Panc1 (cell line): Measurements from ENCODE around the gene NKAPL. TPM values are rescaled to one million over a fixed set of nuclear protein-coding genes. Genes with fewer than 3 reads are reported as not detected.

Experiments used
- ATAC-seq: fragments of 200-7000 bp; cut with Tn5 transposase; 2 replicates; pipeline ENCODE4 v1.9.1; 2020; ENCODE audit warnings: mild to moderate bottlenecking, moderate library complexity
- BruUV-seq: library from RNA; stranded (reverse); fragments of 400-500 nt; replicated peaks from 2 replicates; lab custom pipeline; 2021; lab: Mats Ljungman, UMichigan
- CTCF ChIA-PET: fragments of 300-600 bp; sonication (Branson Sonifier 250); formaldehyde crosslinking; loops from one replicate; lab custom pipeline; 2022; ENCODE audit warnings: antibody characterized with exemption; lab: Charles Lee
- POLR2A ChIA-PET: fragments of 300-600 bp; sonication (Branson Sonifier 250); formaldehyde crosslinking; loops from one replicate; lab custom pipeline; 2022; ENCODE audit warnings: antibody characterized with exemption; lab: Charles Lee
- DNase-seq: peaks from one replicate; pipeline ENCODE4 v3.0.0-alpha.2; 2010; ENCODE audit warnings: low read depth, low spot score
- H3K27ac ChIP-seq: 2 replicates; pipeline ENCODE4 v1.5.1; 2011; ENCODE audit warnings: mild to moderate bottlenecking, low read length, inconsistent platforms
- H3K27me3 ChIP-seq: fragments of 200-500 bp; sonication (Bioruptor generic); 2 replicates; pipeline ENCODE4 v1.6.0; 2014; ENCODE audit warnings: low read length, inconsistent platforms; ENCODE audit not compliant: control insufficient read depth, insufficient read depth
- H3K36me3 ChIP-seq: fragments of 200-500 bp; sonication (Bioruptor generic); 2 replicates; pipeline ENCODE4 v1.5.1; 2014; ENCODE audit warnings: inconsistent platforms, mild to moderate bottlenecking, low read length, moderate library complexity; ENCODE audit not compliant: control insufficient read depth, insufficient read depth
- H3K4me1 ChIP-seq: 2 replicates; pipeline ENCODE4 v1.5.1; 2011; ENCODE audit warnings: inconsistent platforms, mild to moderate bottlenecking, low read length, moderate library complexity; ENCODE audit not compliant: control insufficient read depth, insufficient read depth
- H3K4me3 ChIP-seq, 2 experiments: 2 replicates each; pipeline ENCODE4 v1.5.1; 2011 to 2012; ENCODE audit warnings: low read depth in 2 of 2, low read length in 2 of 2, mild to moderate bottlenecking in 2 of 2, inconsistent platforms in 1 of 2, moderate library complexity in 1 of 2
- H3K9me3 ChIP-seq: fragments of 200-500 bp; sonication (Bioruptor generic); 2 replicates; pipeline ENCODE4 v1.5.1; 2014; ENCODE audit warnings: low read depth, mild to moderate bottlenecking, inconsistent platforms, low read length, moderate library complexity; ENCODE audit not compliant: control insufficient read depth, insufficient read depth
- CTCF ChIP-seq: fragments of 450-650 bp; IDR thresholded peaks from 2 replicates; pipeline ENCODE4 v1.5.1; 2017; ENCODE audit warnings: mild to moderate bottlenecking
- POLR2AphosphoS5 ChIP-seq: IDR thresholded peaks from 2 replicates; pipeline ENCODE4 v1.6.1; 2012; ENCODE audit warnings: mild to moderate bottlenecking, low read depth, low read length, moderate library complexity
- REST ChIP-seq, 2 experiments: IDR thresholded peaks; 2 replicates each; pipeline ENCODE4 v1.6.1; 2011 to 2012; ENCODE audit warnings: low read depth in 2 of 2, control low read depth in 1 of 2, low read length in 1 of 2, mild to moderate bottlenecking in 1 of 2, moderate library complexity in 1 of 2; ENCODE audit not compliant: insufficient read depth in 1 of 2
- SIN3A ChIP-seq: IDR thresholded peaks from 2 replicates; pipeline ENCODE4 v1.6.1; 2012; ENCODE audit warnings: low read depth, mild to moderate bottlenecking, low read length, moderate library complexity, borderline replicate concordance; ENCODE audit not compliant: insufficient read depth
- TCF7L2 ChIP-seq: IDR thresholded peaks from 2 replicates; pipeline ENCODE4 v1.6.1; 2011; ENCODE audit warnings: mild to moderate bottlenecking, low read depth, low read length, inconsistent platforms
- in situ Hi-C: cut with HindIII; loops from 2 replicates; pipeline ENCODE4 v1.10.0; 2016; ENCODE audit warnings: low sequenced_read_pairs, low pct_unique_long_range_greater_than_20kb
- intact Hi-C: fragments of 100-400 bp; cut with micrococcal nuclease; formaldehyde crosslinking; loops from one replicate; pipeline ENCODE4 v1.10.0; 2022; ENCODE audit not compliant: unreplicated experiment
- total RNA-seq: library from RNA; stranded (reverse); gene quantifications from one replicate; pipeline ENCODE4 v1.2.1, GENCODE V29; 2021; ENCODE audit not compliant: unreplicated experiment

NKAPL gene
- total RNA-seq, 1 experiment from 2014 or later: not detected

- peaks cover 4% of the 10 kb centered on the region; the same call in 1 of the 2 replicates for H3K4me1 ChIP-seq
- TF ChIP-seq POLR2AphosphoS5 (no peak), REST (IDR thresholded peaks at IDR 0.05; ENCODE audit: insufficient read depth in 1 of 2, low read depth in 2 of 2, low read length in 1 of 2) (no peak), TCF7L2 (no peak), SIN3A (no peak), CTCF (no peak)
- no peak overlapping the region for H3K27ac ChIP-seq
- ChIA-PET CTCF (no interaction called here), POLR2A (no interaction called here)
- in situ Hi-C loops: no loop called here
- H3K36me3 ChIP-seq: no peaks in the 10 kb centered on the region
- no peaks in the 10 kb centered on the region; the same call in 1 of the 2 replicates for H3K9me3 ChIP-seq
- ATAC-seq: no peak
- DNase-seq: no peak
- intact Hi-C loops: no loop called here
- H3K4me3 ChIP-seq: no peak overlapping the region
- H3K27me3 ChIP-seq: no peaks in the 10 kb centered on the region
- BruUV-seq: no TSS peak
These were observed 18.6 kb downstream of the NKAPL start for GRCh38 chr6:28277746-28278145.

DNA sequence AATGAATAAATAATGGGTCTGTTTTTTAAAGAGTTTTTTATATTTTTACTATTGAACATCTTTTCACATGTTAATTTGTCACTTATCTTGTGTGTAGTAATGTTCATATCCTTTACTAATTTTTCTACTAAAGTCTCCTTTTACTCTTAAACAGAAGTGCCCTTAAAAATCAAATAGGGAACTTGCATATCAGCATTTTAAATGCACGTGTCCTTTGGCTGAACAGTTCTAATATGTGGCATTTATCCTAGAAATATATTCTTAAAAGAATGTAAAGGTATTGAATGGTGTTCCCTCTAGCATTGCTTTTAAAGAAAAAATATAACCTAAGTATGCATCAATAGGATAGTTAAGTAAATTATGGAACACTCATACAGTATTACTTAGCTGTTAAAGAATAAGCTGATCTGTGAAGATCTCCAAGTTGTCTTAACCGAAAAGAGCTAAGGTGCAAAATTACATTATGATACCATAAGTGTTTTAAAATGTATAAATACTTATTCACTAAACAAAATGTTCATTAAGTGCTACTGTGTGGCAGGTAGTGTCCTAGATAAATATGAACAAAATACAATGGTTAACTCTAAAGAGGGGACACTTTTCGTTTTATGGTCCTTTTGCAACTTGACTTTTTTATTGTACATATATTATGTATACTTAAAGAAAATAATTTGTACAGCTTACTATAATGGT lies 21.6 kb downstream of the NKAPL start:
- peak overlapping the region; percentile 89 for H3K27ac ChIP-seq
- intact Hi-C loops (no loop called here), in situ Hi-C loops (no loop called here)
- H3K36me3 ChIP-seq: 0 out of 2 replicates have a peak, but pooled peaks cover 3% of the 10 kb centered on the region
- ATAC-seq (no peak), DNase-seq (no peak)
- ChIA-PET CTCF (no interaction called here), POLR2A (no interaction called here)
- TF ChIP-seq REST (IDR thresholded peaks at IDR 0.05; ENCODE audit: insufficient read depth in 1 of 2, low read depth in 2 of 2, low read length in 1 of 2) (no peak), TCF7L2 (no peak), POLR2AphosphoS5 (no peak), SIN3A (no peak), CTCF (no peak)
- no peaks in the 10 kb centered on the region for H3K27me3 ChIP-seq
- H3K4me3 ChIP-seq: peak overlapping the region; percentile 68 to 82
- H3K4me1 ChIP-seq: peaks cover 7% of the 10 kb centered on the region; the same call in 1 of the 2 replicates
- no peaks in the 10 kb centered on the region; the same call in 1 of the 2 replicates for H3K9me3 ChIP-seq
- BruUV-seq: no TSS peak
